SW 1271 (cell line): ENCODE data around the gene AMFR.
A peak's percentile ranks its signal among the peaks of the same experiment; 100 is the strongest.

Source experiments
- DNase-seq, 2 experiments: peaks; one replicate each; lab custom pipeline; 2025; lab: John Stamatoyannopoulos, UW

The AMFR gene

GRCh38 chr16:56362706-56363105, 62.6 kb downstream of the AMFR start:
- no peak for DNase-seq

GRCh38 chr16:56362057-56362655, 63.2 kb downstream of the AMFR start:
- no peak for DNase-seq

GRCh38 chr16:56360117-56361008, 65.0 kb downstream of the AMFR start:
- no peak for DNase-seq

GRCh38 chr16:56357765-56358322, 67.5 kb downstream of the AMFR start:
- no peak for DNase-seq

- no peak for DNase-seq
These were observed 68.0 kb downstream of the AMFR start for GRCh38 chr16:56357241-56357764.

- peak; percentile 34 to 67 for DNase-seq
These were observed 68.8 kb downstream of the AMFR start for GRCh38 chr16:56356276-56357240.

- DNase-seq: no peak
These were observed 69.5 kb downstream of the AMFR start for GRCh38 chr16:56355786-56356275.

- no peak for DNase-seq
These were observed 70.1 kb downstream of the AMFR start for GRCh38 chr16:56355221-56355620.

GRCh38 chr16:56354746-56355145, 70.6 kb downstream of the AMFR start:
- no peak for DNase-seq

GRCh38 chr16:56354016-56354415, 71.3 kb downstream of the AMFR start:
- no peak for DNase-seq

GRCh38 chr16:56353054-56353921, 72.1 kb downstream of the AMFR start:
- DNase-seq: no peak

- no peak for DNase-seq
These were observed 72.8 kb downstream of the AMFR start for GRCh38 chr16:56352351-56353053.

GRCh38 chr16:56351481-56351880, 73.9 kb downstream of the AMFR start:
- DNase-seq: no peak

GRCh38 chr16:56350491-56351405, 74.6 kb downstream of the AMFR start:
- DNase-seq: no peak

- no peak for DNase-seq
These were observed 75.6 kb downstream of the AMFR start for GRCh38 chr16:56349711-56350161.

- no peak for DNase-seq
These were observed 76.3 kb downstream of the AMFR start for GRCh38 chr16:56349086-56349415.

GRCh38 chr16:56348168-56349085, 76.9 kb downstream of the AMFR start:
- peak in 1 of 2 experiments; percentile 51 for DNase-seq

- no peak for DNase-seq
These were observed 77.7 kb downstream of the AMFR start for GRCh38 chr16:56347670-56348069.
